NCI-H146 treated with DMSO at 0.1 percent for 48 hours (cell line): ENCODE measurements around the gene CUX1.
"Not testable (repeated sequence)": the region's sequence is repeated elsewhere in the genome, so short reads cannot be mapped to it uniquely, and the experiment has no call there.

Source experiments
- DNase-seq: peaks from one replicate; lab custom pipeline; 2025; ENCODE audit not compliant: unreplicated experiment; lab: John Stamatoyannopoulos, UW

CUX1 gene

DNA sequence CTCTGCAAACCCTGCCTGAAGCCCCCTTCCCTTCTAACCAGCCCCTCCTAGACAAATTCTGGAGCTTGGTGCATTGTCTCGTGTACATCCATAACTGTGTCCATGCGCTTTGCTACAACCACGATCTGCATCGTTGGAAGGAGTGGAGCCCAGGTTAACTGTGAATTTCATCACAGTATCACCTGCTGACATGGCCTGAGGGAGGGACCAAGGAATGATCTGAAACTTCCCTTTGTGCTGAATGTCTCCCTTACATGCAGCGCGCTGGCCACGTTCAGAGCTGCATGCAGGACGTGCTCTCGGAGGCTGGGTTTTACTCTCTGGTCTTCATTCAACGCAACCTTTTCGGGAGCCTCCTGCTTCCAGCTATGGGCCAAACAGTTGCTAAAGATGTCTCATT is 222.3 kb downstream of the CUX1 start:
- DNase-seq: no peak

DNA sequence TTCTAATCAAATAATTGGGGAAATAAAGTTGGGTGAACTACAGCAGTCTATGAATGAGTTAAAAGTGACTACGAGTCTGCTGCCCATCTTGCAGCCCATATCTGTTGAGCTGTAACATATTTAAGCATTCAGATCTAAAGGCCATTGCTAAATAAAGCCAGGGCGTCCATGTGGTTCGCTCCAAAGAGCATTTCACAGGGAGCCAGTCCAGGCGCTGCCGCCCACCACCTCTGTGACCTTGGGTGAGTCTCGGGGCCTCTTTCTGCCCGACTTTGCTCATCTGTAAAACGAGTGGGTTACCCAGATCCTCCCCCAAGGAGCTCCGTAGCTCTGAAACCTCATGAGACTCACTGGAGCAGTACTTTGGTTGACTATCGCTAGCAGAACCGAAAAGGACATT is 223.1 kb downstream of the CUX1 start:
- no peak for DNase-seq

DNA sequence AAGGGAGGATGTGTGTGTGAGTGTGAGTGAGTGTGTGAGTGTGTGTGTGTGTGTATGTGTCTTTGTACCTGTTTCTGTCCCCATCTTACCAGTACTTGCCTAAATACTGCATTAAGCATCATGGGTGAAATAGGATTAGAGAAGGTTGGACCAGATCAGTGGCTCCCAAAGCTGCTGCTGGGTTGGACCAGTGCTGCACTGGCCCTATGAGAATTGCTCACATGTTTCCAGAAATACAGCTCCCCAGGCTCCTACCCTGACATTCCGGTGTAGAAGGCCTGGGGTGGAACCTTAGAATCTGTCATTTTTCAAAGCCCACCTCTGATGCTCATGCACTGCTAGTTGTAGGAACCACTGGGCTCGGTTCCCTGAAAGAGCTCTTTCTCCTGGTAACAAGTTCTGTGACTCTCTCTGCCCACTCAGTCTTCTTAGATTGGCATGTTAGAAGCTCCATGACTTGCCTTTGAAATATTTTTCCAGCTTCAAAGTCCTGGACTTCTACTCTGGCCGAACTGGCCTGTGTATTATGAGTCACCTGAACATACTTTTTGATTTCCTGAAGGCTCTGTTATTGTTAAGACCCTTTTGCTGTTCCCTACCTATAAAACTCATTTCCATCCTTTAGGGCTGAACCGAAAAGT is 224.7 kb downstream of the CUX1 start:
- no peak for DNase-seq

DNA sequence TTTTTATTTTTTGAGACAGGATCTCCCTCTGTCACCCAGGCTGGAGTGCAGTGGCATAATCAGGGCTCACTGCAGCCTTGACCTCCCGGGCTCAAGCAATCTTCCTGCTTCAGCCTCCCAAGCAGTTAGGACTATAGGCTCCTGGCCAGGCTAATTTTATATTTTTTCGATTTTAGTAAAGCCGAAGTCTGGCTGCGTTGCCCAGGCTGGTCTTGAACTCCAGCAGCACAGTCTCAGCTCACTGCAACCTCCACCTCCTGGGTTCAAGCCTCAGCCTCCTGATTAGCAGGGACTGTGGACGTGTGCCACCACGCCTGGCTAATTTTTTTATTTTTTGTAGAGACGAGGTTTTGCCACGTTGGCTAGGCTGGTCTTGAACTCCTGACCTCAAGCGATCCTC is 225.4 kb downstream of the CUX1 start:
- DNase-seq: not testable (repeated sequence)

DNA sequence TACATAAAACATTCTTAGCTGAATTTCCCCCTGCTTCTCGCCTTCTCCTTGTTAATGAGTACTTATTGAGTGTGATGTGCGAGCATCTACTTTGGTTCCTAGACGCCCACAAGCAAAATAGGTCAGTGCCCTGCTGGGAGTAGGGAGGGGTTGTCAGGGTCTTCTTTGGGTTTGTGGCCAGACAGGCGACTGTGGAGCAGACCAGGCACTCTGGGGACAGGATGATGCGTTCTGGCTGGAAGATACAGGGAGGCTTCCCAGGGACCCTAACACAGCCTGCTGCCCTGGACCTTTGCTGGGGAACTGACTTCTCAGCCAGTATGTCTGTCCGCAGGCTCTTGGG is 227.2 kb downstream of the CUX1 start:
- DNase-seq: no peak

DNA sequence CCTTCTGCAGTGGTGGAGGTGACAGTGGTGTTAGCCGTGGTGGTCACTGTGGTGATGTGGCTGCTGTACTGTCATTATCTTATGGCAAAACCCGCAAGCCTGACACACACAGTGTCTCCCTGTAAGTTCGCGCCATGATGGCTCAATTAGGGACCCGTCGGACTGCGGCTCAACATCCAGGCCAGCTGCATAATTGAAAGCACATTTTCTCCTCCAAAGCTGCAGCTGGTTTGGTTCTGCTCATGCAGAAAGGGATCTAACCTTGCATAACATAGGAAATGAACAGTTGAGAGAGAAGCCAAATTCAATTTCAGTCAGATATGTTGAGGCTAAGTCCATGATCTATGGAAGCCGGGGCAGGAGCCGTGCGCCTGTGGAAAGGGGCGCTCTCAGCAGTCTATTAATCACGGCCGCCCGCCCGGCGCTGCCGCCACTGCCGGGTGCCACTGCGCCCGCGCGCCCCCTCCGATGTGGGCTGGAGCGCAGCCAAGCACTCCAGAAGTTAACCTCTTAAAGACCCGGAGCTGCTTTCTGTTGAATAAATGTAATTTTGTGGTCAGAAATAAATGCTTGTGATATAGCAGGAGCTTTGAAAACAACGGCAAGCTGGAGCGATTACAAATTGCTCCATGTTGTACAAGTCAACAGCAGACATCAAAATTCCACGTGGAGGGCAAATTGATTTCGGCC is 227.7 kb downstream of the CUX1 start:
- peak; percentile 8 for DNase-seq

DNA sequence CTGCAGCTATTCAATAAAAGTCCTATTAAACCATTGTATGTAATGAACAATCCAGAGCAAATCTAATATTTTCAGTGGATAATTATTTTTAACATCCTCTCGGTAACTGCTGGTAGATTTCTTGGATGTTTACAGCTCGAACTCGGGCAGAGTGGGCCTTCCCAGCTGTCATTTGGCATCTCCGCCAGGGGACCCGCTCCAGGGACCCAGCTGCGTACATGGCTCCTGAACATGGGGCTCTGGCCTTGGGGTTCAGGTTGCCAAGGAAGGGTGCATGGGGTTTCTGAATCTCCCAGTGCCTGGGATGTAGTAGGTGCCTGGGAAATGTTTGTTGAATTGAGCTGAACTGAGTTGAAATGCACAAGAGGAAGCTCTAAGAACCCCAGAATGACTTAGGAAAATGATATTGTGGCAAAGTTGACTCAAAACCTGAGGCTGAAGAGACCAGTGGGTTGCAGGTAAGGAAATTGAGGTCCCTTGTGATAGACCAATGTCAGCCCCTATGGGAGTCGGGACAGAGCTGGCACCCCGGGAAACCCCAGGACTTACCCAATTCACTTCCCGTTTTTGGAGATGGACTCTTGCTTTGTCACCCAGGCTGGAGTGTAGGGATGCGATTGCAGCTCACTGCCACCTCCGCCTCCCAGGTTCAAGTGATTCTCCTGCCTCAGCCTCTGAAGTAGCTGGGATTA is 228.4 kb downstream of the CUX1 start:
- DNase-seq: no peak

DNA sequence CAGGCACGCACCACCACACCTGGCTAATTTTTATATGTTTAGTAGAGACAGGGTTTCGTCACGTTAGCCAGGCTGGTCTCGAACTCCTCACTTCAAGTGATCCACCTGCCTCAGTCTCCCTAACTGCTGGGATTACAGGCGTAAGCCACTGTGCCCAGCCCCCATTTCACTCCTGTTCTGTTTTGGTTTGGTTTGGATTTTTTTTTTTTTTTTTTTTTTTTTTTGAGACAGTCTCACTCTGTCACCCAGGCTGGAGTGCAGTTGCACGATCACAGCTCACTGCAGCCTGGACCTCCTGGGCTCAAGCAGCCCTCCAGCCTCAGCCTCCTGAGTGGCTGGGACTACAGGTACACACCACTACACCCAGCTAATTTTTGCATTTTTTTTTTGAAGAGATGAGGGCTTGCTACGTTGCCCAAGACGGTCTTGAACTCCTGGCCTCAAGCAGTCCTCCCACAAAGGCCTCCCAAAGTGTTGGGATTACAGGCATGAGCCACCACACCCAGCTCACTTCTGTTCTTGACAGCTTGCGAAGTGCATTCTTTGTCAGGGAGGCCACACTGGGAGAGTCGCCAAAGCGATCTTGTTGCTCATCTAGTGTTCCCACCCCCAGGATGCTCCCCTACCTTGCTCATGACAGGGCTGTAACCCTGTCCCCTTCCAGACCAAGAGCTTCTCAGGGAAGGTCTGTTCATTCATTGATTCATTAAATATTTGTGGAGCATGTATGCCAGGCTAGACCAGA is 229.1 kb downstream of the CUX1 start:
- DNase-seq: no peak

DNA sequence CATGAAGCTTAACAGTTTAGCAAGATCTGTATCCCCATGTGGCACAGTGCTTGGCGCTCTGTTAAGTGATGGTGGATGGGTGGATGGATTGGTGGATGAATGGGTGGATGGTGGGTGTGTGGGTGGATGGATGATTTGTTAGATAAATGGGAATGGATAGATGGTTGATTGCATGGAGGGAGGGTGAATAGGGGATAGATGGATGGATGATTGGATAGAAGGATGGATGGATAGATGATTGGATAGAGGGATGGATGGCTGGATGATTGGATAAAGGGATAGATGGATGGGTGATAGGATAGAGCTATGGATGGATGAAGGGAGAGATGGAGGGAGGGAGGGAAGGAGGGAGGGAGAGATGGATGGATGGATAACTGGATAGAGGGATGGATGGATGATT is 229.7 kb downstream of the CUX1 start:
- DNase-seq: no peak

DNA sequence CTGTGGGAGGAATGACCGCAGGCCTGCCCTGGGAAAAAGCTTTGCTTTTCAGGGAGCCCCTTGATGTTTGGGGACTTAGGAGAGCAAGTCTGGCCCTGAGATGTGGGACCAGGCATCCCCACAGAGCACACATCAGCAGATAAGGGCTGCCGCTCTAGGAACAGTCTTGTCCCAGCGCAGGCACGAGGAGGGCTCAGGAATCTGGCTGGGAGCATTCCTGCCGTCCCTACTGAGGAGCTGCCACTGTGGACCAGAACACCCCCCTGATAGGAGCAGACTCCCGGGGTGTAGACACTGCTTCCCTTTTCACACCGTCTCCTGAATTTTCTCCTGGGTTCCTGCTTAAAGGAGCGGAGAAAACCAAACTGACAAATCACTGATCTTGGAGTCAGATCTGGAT is 232.3 kb downstream of the CUX1 start:
- no peak for DNase-seq

DNA sequence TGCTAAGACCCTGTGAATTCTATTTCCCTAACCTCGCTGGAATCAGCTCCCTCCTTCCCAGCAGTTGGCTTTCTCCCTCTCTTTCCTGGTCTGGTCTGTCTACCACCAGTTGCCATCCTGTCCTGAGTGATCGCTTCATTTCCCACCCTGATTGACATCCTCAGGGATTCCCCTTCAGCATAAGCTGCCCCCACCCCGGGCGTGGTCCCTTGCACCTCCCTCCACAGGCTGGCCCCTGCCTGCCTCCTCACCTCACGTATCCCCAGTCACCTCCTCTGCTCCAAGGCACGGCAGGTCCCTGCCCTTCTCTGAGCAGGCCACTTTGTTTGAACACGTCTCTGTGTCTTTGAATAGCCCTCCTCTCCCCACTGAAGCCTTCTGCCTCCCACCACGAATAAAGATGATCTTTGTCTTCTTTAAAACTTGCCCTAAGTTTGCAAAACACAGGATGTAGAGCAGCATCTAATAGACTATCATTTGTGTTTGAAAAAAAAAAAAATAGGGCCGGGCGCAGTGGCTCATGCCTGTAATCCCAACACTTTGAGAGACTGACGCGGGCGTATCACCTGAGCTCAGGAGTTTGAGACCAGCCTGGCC is 233.5 kb downstream of the CUX1 start:
- no peak for DNase-seq

DNA sequence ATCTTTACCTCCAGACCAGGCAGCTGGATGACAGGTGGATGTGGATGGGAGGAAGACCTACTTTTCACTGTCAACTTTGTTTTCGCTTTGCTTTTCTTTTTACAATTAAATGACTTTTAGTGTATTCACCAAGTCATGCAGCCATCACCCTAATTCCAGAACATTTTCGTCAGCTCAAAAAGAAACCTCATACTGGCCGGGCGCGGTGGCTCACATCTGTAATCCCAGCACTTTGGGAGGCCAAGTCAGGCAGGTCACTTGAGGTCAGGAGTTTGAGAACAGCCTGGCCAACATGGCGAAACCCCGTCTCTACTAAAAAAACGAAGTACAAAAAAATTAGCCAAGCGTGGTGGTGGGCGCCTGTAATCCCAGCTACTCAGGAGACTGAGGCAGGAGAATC is 234.3 kb downstream of the CUX1 start:
- DNase-seq: not testable (repeated sequence)

DNA sequence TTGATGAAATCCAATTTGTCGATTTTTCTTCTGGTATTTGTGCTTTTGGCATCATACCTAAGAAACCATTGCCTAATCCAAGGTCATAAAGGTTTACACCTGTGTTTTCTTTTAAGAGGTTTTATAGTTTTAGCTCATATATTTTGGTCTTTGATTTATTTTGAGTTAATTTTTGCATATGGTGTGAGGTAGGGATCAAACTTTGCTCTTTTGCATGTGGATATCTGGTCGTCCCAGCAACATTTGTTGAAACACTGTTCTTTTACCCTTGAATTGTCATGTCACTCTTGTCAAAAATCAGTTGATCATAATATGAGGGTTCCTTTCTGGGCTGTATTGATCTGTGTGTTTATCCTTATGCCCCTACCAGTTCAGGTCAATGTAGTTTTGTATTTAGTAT is 236.7 kb downstream of the CUX1 start:
- no peak for DNase-seq

DNA sequence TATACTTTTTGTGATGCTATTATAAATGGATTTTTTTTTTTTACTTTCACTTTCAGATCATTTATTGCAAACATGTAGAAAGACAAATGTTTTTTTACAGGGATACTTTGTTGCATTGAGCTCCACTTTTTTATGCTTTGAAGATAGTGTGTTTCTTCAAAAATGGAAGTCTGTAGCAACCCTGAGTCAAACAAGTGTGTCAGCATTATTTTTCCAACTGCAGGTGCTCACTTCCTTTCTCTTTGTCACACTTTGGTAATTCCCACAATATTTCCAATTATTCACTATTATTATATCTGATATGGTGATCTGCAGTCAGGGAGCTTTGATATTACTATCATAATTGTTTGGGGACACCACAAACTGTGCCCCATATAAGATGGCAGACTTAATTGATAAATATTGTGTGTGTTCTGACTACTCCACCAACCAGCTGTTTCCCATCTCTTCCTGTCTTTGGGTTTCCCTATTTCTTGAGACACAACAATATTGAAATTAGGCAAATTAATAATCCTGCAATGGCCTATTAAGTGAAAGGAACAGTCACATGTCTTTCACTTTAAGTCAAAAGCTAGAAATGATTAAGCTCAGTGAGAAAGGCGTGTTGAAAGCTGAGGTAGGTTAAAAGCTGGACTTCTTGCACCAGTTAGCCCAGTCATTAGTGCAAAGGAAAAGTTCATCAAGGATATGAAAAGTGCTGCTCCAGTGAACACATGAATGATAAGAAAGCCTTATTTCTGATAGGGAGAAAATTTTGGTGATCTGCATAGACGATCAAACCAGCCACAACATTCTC is 238.0 kb downstream of the CUX1 start:
- DNase-seq: no peak

DNA sequence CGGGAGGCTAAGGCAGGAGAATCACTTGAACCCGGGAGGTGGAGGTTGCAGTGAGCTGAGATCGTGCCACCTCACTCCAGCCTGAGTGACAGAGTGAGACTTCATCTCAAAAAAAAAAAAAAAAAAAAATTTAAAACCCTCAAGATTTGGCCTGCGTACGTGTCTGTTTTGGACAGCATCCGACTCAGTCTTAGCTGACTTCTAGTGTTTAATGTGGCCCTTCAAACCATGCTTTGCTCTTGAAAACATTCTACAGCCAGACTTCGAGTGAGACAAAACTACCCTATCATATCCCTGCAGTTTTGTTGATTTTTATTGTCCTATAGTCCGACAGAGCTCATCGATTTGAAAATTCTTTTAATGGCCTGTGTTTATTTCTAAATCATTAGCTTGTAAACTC is 242.1 kb downstream of the CUX1 start:
- DNase-seq: no peak

DNA sequence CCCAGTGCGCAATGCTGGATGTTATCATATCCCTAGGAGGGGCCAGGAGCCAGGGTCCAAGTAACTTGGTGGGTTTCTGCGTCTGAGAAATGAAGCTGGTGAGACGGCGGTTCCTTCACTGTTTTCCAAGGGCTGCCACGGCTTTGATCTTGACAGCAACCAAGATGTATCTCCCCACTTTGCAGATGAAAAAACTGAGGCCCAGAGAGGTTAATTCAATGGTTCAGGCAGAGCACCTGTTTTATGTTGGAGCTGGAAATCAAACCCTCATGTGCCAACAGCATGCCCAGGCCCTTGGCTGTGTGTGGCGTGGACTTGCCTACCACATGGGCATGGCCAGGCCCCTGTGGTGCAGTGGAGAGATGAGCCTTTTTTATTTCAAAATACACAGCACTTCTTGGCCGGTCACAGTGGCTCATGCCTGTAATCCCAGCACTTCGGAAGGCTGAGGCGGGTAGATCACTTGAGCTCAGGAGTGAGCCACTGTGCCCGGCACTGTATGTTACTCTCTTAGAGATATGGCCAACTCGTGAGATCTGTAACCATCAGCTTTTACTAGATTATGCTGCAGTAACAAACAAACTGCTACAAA is 244.0 kb downstream of the CUX1 start:
- DNase-seq: no peak

DNA sequence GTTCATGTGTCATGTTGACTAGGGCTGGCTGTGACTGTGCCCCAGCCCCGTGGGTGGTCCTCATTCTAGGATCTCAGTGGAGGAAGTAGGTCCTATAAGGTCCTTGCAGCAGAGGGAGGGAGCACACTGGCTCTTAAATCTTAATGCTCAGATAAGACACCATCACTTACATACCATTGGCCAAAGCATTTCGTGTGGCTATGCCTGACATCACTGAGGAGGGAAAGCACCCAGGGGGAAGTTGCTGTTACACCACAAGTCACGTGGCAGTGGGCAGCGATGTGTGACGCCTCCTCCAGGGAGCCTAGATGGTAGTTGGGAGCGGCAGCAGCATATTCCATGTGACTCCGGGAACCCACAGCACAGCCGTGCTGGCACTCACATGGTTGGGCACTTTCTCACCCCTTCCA is 244.6 kb downstream of the CUX1 start:
- DNase-seq: no peak

DNA sequence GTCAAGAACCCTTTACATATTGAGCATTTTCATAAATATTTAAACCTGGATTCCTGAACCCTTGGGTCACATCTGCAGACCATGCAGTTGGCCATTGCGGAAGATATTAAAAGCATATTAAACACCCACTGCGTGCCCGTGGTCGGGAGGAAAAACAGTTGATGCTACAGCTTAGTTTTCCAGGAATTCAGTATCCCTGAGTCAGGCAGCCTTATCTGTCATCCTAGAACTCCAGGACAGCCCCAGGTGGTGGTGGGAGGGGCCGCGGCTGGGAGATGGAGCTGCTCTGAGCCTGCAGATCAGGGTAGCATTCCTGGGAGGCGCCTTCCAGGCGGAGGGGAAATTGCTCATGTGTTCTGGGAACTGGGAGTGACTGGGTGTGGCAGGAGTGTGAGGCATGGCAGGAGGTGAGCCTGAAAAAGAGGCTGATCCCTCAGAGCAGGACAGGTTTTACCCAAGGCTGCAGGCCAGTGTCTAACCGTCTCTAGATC is 246.3 kb downstream of the CUX1 start:
- DNase-seq: no peak

DNA sequence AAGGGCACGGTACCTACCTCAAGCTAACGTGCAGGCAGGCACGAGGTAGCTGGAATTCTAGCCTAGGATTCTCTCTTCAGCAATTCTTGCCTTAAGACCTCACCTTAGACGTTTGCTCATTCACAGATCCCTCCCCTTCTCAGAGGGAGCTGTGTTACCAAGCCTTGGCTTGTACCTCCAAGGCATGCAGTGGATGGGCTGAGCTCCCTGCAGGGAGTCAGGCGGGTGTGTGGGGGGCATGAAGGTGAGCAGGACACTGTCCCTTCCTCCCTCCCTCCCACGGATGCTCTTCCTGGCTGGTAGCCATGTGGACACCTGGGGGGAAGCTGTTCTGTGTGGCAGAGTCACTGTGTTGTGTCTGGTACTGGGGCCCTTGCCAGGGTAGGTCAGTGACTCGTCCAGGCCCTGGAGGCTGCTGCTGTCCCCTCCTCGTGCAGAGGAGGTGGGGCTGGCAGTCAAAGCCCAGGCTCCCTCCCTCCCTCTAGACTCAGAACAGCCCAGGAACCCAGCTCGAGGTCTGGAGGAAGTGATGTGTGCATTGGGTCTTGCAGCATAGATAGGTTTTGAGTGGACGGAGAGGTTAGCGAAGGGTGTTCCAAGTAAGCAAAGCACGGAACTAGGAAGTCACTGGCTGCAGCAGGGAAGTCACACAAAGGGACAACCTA is 247.1 kb downstream of the CUX1 start:
- no peak for DNase-seq

DNA sequence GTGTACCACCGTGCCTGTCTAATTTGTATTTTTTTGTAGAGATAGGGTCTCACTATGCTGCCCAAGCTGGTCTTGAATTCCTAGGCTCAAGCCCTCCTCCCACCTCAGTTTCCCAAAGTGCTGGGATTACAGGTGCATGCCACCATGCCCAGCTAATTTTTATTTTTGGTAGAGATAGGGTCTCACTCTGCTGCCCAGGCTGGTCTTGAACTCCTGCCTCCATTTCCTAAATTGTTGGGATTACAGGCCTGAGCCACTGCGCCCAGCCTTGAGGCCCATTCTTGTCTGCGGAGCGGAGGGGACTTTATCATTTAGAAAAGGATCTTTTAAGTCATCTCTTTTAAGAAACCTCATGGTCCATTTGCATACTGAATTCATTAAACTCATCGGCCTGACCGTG is 247.8 kb downstream of the CUX1 start:
- DNase-seq: no peak
